HG03469 (cell line): ENCODE results near the gene ATXN7L1.
"Not testable (repeated sequence)": the region's sequence is repeated elsewhere in the genome, so short reads cannot be mapped to it uniquely, and the experiment has no call there.

Source experiments
- ATAC-seq: cut with Tn5 transposase; IDR thresholded peaks from one replicate; pipeline ENCODE4 v1.9.1; 2021; ENCODE audit warnings: mild to moderate bottlenecking, moderate library complexity, moderate number of reproducible peaks; ENCODE audit not compliant: unreplicated experiment

The ATXN7L1 gene

DNA sequence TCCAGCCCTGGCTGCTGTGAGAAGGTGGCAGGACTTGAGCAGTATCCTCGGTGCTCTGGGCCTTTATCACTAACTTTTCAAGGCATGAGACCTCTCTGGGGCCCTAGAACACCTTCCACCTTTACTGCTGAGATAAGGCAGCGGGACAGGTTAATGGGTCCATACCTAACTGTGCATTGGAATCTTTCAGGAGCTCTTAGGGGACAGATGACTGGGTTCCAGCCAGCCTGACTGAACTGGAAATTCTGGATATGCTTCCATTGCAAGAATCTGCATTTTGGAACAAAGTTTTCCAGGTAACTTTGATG lies 73.0 kb downstream of the ATXN7L1 start:
- no peak for ATAC-seq

DNA sequence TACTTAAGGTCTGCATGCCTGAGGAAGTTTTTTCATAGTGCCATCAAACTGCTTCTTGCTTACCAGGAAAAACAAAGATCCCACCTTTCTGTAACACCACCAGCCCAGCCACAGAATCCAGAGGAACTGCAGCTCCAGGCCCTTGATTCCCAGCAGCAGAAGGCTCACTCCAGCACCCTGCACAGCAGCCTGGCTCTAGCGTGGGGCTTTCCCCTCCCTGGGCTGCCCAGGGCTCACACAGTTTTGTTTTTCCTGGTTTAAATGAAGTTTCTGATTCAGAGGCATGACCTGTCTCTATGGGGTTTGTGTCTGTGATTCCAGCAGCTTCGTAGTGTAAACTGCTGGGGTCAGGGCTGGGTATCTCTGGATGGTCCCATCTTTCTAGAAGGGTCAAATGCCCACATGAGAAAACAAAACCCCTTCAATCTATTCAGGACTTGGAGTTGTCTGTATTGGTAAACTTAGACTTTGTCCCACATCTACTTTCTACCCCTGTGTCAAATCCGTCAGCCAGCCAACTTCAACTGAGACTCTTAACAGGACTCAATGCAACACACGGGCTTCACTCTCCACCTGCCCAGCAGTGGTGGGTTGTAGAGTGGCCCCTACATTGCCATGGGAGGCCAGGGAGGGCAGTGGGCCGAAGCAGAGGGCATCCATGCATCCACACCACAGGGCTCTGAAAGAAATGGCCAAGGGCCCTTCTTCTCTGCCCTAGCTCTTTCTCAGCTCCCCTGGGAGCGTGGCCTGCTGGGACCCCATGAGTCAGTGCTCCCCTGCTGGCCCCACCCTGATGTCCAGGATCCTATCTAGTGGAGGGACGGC lies 73.6 kb downstream of the ATXN7L1 start:
- no peak for ATAC-seq

DNA sequence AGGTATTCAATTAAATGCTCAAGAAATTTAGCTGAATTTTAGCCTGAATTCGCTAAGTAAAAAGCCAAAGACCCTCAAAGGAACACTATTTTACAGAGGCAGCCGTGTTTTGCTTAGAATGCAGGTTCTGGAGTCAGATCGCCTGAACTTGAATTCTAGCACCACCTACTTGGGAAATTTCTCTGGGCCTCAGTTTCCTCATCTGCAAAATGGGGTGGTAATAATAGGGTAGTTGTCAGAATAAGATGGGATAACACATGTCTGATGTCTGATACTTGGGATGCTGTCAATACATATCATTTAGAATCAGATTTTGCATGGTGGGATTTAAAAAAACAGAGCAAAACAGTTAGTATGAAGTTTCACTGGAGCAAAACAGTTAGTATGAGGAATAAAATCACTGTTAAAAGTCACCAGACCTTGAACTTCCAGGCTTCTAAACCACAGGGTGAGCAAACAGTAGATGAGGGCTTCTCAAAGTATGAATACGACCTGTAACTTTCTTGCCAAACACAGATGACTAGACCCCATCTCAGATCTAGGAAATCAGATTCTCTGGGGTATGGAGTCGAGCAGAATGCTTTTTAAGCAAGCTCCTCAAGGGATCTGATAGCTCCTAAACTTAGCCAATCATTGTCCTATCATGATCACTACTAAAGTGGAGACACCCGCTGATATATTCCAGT lies 75.4 kb downstream of the ATXN7L1 start:
- no peak for ATAC-seq

DNA sequence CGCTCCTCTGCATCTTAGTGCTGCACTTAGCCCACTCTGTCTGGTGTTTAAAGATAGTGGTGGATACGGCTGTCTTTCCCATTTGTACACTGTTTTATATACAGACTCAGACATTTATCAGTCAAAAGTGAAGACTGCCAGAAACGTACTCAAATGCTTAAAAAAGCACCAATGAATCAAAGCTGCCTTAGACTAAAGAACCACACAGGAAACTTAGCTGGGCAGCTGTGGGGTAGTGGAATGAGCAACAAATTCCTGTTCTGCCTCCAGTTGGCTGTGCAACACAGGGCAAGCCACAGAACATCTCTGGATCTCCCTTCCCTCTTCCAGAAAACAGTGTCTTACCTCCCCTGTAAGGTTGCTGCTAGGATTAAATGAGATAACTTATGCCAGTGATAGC lies 76.0 kb downstream of the ATXN7L1 start:
- no peak for ATAC-seq

DNA sequence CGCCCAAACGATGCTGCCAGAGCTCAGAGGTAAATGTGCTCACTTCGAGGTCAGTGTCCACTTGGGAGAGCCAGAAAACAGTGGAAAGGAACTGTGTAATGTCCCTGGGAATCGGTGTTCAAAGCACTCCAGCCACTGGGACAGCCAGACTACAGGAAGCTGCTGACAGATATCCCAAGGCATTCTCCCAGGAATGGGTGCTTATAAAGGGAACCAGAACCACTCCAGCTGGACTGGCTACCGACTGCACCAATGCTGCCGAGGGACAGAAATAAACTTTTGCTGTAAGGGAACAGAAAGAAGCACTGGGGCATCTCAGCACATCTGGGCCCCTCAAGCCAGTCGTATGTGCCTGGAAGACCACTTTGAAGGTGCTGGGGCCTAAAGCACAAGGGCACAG lies 76.7 kb downstream of the ATXN7L1 start:
- ATAC-seq, result no peak

DNA sequence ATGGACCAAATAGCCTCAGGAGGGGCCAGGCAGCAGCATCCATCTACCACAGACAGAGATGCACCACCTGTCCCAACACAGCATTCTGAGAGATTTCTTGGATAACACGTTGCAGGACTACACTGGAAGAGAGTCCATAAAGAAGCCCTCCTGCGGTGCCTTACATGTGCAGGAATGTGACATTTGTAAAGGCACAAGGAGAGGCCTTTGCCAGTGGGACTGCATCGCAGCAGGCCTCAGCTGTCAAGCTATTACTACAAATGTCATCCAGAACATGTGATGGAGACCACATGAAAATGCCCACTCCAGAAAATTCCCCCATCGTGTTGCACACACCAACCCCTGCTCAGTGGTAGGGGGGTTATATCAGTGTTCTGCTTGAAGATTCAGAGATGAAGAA lies 77.4 kb downstream of the ATXN7L1 start:
- ATAC-seq, result no peak

DNA sequence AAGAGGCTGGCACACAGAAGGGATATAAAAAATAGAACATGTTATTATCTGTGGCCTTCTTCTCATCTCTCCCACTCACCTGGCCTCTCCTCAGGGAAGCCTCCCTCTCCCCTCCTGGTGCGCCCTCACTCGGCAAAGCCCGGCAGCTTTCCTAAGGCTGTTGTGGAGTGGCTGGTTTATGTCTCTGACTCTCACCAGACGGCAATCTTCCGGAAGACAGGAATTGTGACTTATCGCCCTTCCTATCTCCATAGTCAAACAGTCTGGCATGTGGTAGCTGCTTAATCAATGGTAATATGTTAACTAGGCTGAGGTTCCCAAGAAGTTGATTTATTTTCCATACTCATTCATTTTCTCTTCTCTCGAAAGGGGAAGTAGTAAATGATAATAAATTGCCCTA lies 78.7 kb downstream of the ATXN7L1 start:
- ATAC-seq, result no peak

DNA sequence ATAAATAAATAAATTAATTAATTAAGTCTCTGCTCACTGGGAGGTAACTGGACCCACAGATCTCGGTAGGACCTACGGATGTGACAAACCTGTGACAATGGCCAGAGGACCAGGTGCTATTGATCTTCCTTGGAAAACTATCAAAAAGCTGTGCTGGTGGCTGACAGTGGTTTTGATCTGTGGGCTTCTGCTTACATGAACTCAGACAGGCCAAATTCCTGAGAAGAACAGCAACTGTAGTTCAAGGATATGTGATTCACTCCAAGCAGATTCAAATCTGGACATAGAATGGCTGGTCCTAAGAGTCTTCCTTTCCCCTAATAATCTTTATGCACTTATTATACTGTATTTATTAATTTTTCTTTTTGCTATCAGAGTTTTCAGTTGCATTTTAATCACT lies 80.0 kb downstream of the ATXN7L1 start:
- no peak for ATAC-seq

DNA sequence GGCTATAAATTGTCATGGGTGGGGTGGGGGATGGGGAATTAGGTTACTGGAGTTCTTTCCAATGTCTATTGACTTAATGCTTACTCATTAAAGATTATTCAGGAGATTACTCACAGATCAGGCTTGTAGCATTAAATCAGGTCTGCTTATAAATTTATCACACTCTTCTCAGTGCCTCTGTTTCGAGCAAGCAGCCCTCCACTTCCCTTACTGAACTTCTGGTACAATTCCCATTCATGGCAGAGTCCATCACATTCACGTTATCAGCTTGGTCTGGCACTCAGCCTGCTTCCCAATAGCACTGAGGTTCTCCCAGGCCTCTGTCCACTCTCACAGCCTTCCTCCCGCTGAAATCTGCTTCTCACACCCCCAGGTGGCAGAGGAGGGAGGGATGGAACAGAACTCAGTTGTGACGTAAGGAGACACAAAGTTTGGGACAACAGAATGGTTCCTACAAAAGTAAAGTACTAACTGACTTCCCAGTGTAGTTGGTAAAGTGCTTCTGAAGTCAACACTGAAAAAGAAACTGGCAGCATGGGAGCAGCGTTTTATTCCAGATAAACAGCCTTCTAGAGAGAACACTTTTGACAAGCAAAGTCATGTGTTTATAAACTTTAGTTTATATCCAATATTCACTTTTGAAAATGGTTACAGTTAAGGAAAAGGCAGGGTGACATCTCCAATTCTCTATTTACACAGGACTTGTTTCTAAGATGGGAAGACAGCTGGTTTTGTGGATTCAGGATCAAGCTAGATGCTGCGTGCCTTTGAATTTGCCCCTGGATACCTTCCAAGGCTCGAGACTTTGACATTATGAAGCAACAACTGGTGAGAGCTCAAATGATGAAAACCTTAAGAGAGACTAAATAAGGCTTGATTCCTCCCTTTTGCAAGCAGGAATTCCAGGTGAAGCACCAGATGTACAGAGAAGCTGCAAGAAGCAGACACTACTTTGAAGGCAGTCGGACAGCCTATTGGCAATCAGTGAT lies 81.4 kb downstream of the ATXN7L1 start:
- no peak for ATAC-seq

DNA sequence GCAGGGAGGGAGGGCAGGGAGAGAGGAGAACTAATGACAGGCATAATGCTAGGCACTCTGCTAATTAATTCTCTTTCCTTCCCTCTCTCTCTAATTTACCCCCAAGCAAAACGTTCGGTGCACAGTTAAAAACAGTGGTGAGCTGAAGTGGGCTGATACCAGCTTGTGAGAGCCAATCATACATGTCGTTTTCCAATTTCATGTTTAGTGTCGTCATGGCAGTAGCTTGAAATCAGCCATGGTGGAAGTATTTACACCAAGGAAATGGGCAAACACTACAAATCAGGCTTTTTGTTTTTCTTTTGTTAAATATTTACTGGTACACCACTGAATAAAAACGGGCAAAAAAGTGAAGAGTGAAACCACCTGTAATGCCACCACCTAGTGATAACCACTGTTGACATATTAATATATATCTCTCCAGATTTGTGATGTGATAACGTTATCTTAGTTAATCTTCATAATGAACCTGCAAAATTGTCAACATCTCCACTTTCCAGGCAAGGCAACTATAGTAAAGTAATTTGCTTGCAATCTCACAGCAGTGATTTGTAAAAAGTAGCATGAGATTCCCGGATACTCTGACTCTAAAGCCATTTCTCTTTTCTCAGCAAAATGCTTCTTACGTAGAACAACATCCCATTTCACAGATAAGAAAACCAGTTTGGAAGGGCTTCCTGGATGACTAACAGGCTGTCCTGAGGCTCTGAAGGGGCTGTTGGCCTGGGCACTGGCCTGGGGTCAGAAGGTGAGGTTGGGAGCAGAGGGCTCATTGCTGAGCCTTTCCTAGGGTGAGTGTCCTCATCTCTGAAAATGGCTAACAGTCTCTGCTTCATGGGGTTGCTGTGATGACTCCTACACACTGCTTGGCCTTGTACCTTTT lies 83.7 kb downstream of the ATXN7L1 start:
- no peak for ATAC-seq

DNA sequence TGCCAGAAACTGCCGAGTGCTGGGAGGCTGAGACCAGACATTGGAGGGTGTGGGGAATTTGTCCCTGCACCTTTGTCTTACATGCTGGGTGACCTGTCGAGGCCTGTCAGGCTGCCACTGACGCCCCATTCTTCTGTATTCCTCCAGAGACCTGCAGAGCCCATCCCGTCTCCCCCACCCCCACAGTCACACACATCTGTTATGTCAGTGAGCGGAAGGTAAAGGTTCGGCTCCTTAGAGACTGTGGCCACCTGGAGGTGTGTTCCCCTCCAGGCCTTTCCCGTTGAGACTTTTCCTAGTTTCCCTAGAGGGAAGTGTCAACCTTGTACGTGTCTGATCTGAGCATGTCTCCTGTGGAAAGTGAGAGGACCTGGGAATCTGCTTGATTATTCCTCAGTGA lies 84.5 kb downstream of the ATXN7L1 start:
- no peak for ATAC-seq

DNA sequence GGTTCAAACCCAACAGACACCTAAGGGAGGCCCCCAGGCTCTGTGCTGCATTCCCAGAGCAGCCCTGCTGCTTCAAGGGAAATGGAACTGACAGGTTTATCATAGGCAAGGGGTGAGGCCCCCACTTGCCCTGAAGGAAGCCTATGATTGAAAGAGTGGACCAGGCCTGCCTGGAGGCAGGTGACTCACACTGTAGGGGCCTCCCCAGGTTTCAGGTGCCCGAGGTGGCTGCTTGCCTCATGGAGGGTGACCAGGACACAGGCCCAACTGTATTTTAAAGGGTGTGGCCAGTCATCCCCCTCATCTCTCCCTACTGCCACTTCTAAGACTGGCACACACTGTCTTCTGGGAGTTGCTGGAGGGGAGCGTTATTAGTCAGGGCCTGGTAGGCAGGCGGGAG lies 85.4 kb downstream of the ATXN7L1 start:
- ATAC-seq, result no peak

DNA sequence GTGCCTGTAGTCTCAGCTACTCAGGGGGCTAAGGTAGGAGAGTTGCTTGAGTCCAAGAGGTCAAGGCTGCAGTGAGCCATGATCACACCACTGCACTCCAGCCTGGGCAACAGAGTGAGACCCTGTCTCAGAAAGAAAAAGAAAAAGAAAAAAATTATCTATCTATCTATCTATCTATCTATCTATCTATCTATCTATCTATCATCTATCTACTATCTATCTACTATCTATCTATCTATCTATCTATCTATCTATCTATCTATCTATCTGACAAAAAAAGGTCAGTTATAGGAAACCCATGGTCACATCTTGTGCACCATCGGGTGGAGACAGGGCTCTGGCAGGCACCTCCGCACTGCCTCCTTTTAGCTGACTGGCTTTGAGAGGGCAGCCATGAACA lies 85.9 kb downstream of the ATXN7L1 start:
- ATAC-seq, result not testable (repeated sequence)

DNA sequence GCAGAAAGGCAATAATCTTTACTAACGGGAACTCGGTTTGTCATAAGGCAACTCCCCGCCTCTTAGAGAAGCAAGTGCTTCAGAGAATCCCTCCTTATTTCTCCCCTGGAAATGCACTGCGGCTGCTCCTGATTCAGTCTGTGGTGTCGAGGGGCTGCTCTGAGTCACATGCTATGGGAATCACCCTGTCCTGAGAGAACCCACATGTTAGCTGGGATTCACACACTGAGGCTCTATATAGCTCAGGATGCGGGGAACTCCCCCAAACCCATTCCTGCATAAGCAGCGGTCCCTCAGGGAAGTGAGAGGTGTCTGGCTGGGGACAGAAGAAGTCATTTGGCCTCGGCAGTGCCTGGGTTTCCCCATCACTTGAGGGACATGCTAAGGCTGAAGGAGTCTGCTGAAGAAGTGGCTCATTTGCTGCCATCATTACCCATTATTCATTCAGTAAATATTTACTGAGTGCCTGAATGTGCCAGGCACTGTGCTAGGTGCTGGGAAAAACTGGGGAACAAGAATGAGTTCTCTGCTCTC lies 87.5 kb downstream of the ATXN7L1 start:
- ATAC-seq, result no peak

DNA sequence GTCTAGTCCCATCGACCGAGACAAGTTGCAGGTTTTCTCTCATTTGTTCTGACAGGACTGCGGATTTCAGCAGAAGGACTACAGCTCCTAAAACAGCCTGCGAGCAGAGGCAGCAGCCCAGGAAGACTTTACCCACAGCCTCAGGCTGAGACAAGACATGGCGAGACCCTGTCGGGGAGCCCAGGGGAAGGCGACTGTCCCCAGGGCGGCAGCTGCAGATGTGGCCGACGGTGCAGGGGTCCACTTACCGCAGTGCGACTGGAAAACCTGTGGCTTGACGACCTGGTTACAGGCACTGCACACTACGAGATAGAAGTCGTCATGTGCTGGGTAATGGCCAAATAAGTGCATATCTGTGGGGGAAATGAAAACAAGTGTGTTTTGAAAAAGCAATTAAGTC lies 88.0 kb downstream of the ATXN7L1 start:
- ATAC-seq, result no peak

DNA sequence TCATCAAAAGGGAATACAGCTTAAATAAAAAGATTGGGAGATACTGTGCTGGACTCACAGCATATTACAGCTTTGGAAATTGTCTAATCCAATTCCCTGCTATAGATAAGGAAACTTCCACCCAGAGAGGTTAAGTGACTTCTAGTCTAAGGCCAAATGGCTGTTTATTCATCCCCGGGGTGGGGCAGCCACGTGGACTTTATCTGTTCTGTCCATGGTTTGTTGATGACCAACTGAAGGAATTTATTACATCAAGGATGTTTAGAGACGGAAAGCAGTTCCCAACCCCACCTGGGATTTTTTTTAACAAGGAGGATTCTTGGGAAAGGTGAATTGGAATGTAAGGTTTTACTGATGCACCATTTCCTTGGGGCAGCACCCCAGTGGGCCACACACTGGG lies 88.6 kb downstream of the ATXN7L1 start:
- ATAC-seq, result no peak

DNA sequence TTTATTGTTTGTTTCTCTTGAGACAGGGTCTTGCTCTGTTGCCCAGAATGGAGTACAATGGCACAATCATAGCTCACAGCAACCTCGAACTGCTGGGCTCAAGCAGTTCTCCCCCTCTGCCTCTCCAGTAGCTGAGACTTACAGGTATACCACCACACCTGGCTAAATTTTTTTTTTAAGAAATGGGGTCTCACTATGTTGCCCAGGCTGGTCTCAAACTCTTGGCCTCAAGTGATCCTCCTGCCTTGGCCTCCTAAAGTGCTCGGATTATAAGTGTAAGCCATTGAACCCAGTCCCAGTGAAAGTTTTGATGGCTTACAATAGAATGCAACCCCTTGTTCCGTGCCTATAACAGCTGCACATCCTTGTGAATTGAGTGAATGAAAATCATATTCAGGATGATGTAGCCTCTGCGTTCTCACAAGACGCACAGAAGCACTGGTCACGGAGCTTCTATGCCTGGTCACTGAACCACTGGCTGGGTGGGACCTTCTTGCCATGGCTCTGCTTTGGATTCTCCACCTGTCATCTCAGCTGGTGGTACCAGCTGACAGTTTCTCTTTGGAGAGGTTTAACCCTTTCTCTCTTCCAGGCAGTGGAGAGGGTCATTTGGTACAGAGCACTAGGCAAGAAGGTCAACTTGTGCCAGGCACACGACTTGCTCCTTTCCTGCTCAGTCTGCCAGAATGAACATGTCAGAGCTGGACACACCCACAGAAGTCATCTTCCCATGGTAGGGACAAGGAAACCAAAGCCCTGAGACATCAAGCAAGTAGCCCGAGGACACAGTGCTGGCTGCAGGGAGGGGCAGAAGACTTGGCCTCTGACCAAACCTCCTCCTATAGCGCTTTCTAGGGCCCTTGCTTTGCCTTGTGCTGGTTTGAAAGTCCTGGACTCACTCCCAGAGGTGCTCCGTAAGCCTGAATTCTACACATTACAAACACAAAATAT lies 89.6 kb downstream of the ATXN7L1 start:
- ATAC-seq, result no peak

DNA sequence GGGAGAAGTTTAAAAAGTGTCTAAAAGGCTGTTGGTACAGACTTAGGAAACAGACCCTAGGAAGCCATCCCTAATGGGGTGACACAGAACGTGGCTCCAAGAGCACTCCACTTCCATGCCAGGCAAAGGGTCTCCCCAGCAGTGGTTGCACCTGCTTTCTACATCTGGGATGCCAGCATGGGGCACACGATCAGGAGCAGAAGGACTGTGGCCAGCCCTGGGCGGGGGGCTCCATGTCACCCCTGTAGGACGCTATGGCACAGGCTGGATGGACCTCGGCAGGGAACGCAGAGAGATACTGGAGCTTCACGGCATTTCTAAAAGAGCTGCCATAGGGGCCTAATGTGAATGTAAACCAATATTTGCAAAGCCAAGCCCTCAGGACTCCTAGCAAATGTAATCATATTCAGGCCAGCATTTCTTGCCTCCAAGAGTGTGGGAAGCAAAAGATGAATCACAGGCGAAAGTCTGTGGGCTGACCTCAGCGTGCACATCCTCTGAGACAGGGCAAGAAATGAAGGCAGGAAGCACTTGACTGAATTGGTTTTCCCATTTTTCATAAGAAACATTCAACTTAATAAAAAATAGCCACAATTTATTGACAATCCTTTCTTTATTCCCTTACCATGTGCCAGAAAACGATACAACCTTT lies 93.9 kb downstream of the ATXN7L1 start:
- ATAC-seq, result no peak
